ENCODE data around the gene DENND10.

DNA sequence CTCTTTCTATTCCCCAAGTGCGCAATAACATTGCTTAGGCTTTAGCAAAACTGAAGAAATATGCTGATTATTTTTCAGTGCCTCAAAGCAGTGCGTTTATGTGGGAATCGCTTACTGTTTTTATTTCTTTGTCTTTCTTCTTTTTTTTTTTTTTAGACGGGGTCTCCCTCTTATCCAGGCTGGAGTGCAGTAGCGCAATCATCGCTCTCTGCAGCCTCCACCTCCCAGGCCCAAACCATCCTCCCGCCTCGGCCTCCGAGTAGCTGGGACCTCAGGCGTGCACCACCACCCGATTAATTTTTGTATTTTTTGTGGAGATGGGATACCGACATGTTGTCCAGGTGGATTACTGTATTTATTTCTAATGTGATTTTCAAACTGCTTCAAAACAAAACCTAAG, 1.2 kb downstream of the DENND10 start:
- TF ChIP-seq, protein P1, sequence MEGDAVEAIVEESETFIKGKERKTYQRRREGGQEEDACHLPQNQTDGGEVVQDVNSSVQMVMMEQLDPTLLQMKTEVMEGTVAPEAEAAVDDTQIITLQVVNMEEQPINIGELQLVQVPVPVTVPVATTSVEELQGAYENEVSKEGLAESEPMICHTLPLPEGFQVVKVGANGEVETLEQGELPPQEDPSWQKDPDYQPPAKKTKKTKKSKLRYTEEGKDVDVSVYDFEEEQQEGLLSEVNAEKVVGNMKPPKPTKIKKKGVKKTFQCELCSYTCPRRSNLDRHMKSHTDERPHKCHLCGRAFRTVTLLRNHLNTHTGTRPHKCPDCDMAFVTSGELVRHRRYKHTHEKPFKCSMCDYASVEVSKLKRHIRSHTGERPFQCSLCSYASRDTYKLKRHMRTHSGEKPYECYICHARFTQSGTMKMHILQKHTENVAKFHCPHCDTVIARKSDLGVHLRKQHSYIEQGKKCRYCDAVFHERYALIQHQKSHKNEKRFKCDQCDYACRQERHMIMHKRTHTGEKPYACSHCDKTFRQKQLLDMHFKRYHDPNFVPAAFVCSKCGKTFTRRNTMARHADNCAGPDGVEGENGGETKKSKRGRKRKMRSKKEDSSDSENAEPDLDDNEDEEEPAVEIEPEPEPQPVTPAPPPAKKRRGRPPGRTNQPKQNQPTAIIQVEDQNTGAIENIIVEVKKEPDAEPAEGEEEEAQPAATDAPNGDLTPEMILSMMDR (IDR thresholded peaks at IDR 0.05), result no peak
- TF ChIP-seq POLR2A (IDR thresholded peaks at IDR 0.05), result no peak

All from stomach (tissue), 4 donors.